HCT116 (cell line): Measurements from ENCODE around the gene RABGAP1. TPM values are rescaled to one million over a fixed set of nuclear protein-coding genes. Genes with fewer than 3 reads are reported as not detected.

Experiments used
- ATAC-seq: fragments of 200-7000 bp; cut with Tn5 transposase; 2 replicates; pipeline ENCODE4 v1.9.1; 2020; ENCODE audit warnings: mild to moderate bottlenecking, moderate library complexity
- BruUV-seq: library from RNA; stranded (reverse); fragments of 400-500 nt; replicated peaks from 2 replicates; lab custom pipeline; 2021; lab: Mats Ljungman, UMichigan
- CTCF ChIA-PET: fragments of 300-600 bp; sonication (Branson Sonifier 250); formaldehyde crosslinking; loops from one replicate; lab custom pipeline; 2021; ENCODE audit warnings: antibody characterized with exemption; lab: Charles Lee
- POLR2A ChIA-PET: fragments of 300-600, 350-600 bp; sonication (Branson Sonifier 250); formaldehyde crosslinking; loops from one replicate; lab custom pipeline; 2021; ENCODE audit warnings: antibody characterized with exemption; lab: Charles Lee
- RAD21 ChIA-PET, 2 experiments: fragments of 300-600 bp; sonication (Branson Sonifier 250); formaldehyde crosslinking; loops; one replicate each; lab custom pipeline; 2023; ENCODE audit warnings: low total read pairs in 2 of 2; ENCODE audit not compliant: uncharacterized antibody in 2 of 2, unreplicated experiment in 2 of 2, low non-redundant PET in 1 of 2; lab: Charles Lee
- DNase-seq: peaks from one replicate; pipeline ENCODE4 v3.0.0-alpha.2; 2010; ENCODE audit warnings: low read depth, low spot score
- H2AFZ ChIP-seq: fragments of 200-600 bp; shearing (Covaris generic), sonication (generic); 2 replicates; pipeline ENCODE4 v1.6.1; 2017; ENCODE audit warnings: low read depth, mixed run types, mixed read lengths, antibody characterized with exemption, low read length; ENCODE audit not compliant: poor library complexity, severe bottlenecking
- H3K27ac ChIP-seq: 2 replicates; pipeline ENCODE4 v1.5.1; 2012; ENCODE audit warnings: low read depth, low read length
- H3K27me3 ChIP-seq: fragments of 200-600 bp; sonication (generic); 2 replicates; pipeline ENCODE4 v1.6.1; 2016; ENCODE audit warnings: mixed run types, low read length, mixed read lengths; ENCODE audit not compliant: insufficient read depth
- H3K36me3 ChIP-seq, 2 experiments: fragments of 200-500 bp in 1 of 2; fragments of 200-600 bp in 1 of 2; sonication (Bioruptor generic) in 1 of 2; sonication (generic) in 1 of 2; 2 replicates each; pipeline versions ENCODE4 v1.5.1 to v1.6.1; 2014 to 2016; ENCODE audit warnings: low read length in 2 of 2, inconsistent platforms in 1 of 2, mixed read lengths in 1 of 2, mixed run types in 1 of 2; ENCODE audit not compliant: insufficient read depth in 2 of 2, control insufficient read depth in 1 of 2
- H3K4me1 ChIP-seq, 2 experiments: fragments of 200-600 bp in 1 of 2; sonication (generic) in 1 of 2; 2 replicates each; pipeline versions ENCODE4 v1.5.1 to v1.6.1; 2012 to 2017; ENCODE audit warnings: low read length in 2 of 2, inconsistent platforms in 1 of 2, mild to moderate bottlenecking in 1 of 2, mixed read lengths in 1 of 2, mixed run types in 1 of 2, moderate library complexity in 1 of 2; ENCODE audit not compliant: insufficient read depth in 2 of 2, control insufficient read depth in 1 of 2
- H3K4me2 ChIP-seq: fragments of 200-600 bp; sonication (generic); 2 replicates; pipeline ENCODE4 v1.6.1; 2017; ENCODE audit warnings: mixed run types, low read length, mixed read lengths
- H3K4me3 ChIP-seq, 2 experiments: fragments of 200-600 bp in 1 of 2; sonication (generic) in 1 of 2; replicated peaks in 1 of 2; 2 replicates each; pipeline ENCODE4 v1.5.1; 2011 to 2016; ENCODE audit warnings: low read length in 2 of 2, control low read depth in 1 of 2, low read depth in 1 of 2, mild to moderate bottlenecking in 1 of 2, mixed read lengths in 1 of 2, mixed run types in 1 of 2
- H3K79me2 ChIP-seq: fragments of 200-600 bp; sonication (generic); 2 replicates; pipeline ENCODE4 v1.6.1; 2017; ENCODE audit warnings: mild to moderate bottlenecking, mixed run types, low read length, moderate library complexity, mixed read lengths; ENCODE audit not compliant: insufficient read depth
- H3K9ac ChIP-seq: fragments of 200-600 bp; sonication (generic); 2 replicates; pipeline ENCODE4 v1.6.1; 2016; ENCODE audit warnings: low read length, mixed read lengths
- H3K9me2 ChIP-seq: fragments of 200-600 bp; sonication (generic), shearing (Covaris generic); 2 replicates; pipeline ENCODE4 v1.6.1; 2017; ENCODE audit warnings: mixed run types, mild to moderate bottlenecking, moderate library complexity; ENCODE audit not compliant: insufficient read depth
- H3K9me3 ChIP-seq, 2 experiments: fragments of 200-500 bp in 1 of 2; fragments of 200-600 bp in 1 of 2; sonication (Bioruptor generic) in 1 of 2; sonication (generic) in 1 of 2; 2 replicates each; pipeline ENCODE4 v1.6.1; 2014 to 2017; ENCODE audit warnings: low read length in 2 of 2, mixed read lengths in 2 of 2, inconsistent platforms in 1 of 2, low read depth in 1 of 2, mild to moderate bottlenecking in 1 of 2, mixed run types in 1 of 2, moderate library complexity in 1 of 2; ENCODE audit not compliant: control insufficient read depth in 1 of 2, insufficient read depth in 1 of 2
- H4K20me1 ChIP-seq: fragments of 200-600 bp; sonication (generic), shearing (Covaris generic); 2 replicates; pipeline ENCODE4 v1.6.1; 2017; ENCODE audit warnings: mixed run types, mild to moderate bottlenecking, moderate library complexity; ENCODE audit not compliant: insufficient read depth
- ATF3 ChIP-seq: IDR thresholded peaks from 2 replicates; pipeline ENCODE4 v1.6.1; 2012
- CTCF ChIP-seq, 3 experiments: fragments of 200-600 bp in 1 of 3; sonication (generic) in 1 of 3; IDR thresholded peaks in 2 of 3; conservative IDR thresholded peaks in 1 of 3; 2 replicates each; pipeline ENCODE4 v1.5.1; 2012 to 2017; ENCODE audit warnings: low read depth in 2 of 3, low read length in 2 of 3, antibody characterized with exemption in 1 of 3, borderline replicate concordance in 1 of 3, control low read depth in 1 of 3, mild to moderate bottlenecking in 1 of 3, mixed read lengths in 1 of 3, mixed run types in 1 of 3, moderate library complexity in 1 of 3; ENCODE audit not compliant: insufficient read depth in 1 of 3
- EGR1 ChIP-seq: IDR thresholded peaks from 2 replicates; pipeline ENCODE4 v1.6.1; 2012; ENCODE audit warnings: low read depth
- ELF1 ChIP-seq: IDR thresholded peaks from 2 replicates; pipeline ENCODE4 v1.6.1; 2012; ENCODE audit warnings: low read depth, borderline replicate concordance
- FOSL1 ChIP-seq: IDR thresholded peaks from 2 replicates; pipeline ENCODE4 v1.6.1; 2012; ENCODE audit warnings: low read depth
- POLR2A ChIP-seq: IDR thresholded peaks from 2 replicates; pipeline ENCODE4 v1.7.0; 2011; ENCODE audit warnings: borderline replicate concordance; ENCODE audit not compliant: insufficient read depth, insufficient read length; ENCODE audit errors: extremely low read depth
- REST ChIP-seq: IDR thresholded peaks from 2 replicates; pipeline ENCODE4 v1.6.1; 2012; ENCODE audit warnings: low read depth
- SIN3A ChIP-seq: IDR thresholded peaks from 2 replicates; pipeline ENCODE4 v1.6.1; 2012; ENCODE audit warnings: low read depth
- SP1 ChIP-seq: IDR thresholded peaks from 2 replicates; pipeline ENCODE4 v1.6.1; 2012; ENCODE audit warnings: low read depth
- SRF ChIP-seq: IDR thresholded peaks from 2 replicates; pipeline ENCODE4 v1.6.1; 2012; ENCODE audit warnings: low read depth
- YY1 ChIP-seq: IDR thresholded peaks from 2 replicates; pipeline ENCODE4 v1.6.1; 2011; ENCODE audit warnings: low read length, low read depth, moderate library complexity, mild to moderate bottlenecking; ENCODE audit not compliant: insufficient replicate concordance; ENCODE audit errors: extremely low read depth
- ZFX ChIP-seq: fragments of 450-650 bp; IDR thresholded peaks from 2 replicates; pipeline ENCODE4 v1.6.1; 2017
- ZNF274 ChIP-seq: fragments of 200-500 bp; sonication (Bioruptor generic); IDR thresholded peaks from 2 replicates; pipeline ENCODE4 v1.6.1; 2014; ENCODE audit warnings: mild to moderate bottlenecking, low read depth, low read length, inconsistent platforms
- intact Hi-C: fragments of 100-400 bp; cut with micrococcal nuclease; formaldehyde crosslinking; loops from 2 replicates; pipeline ENCODE4 v1.10.0; 2022
- total RNA-seq: library from RNA; stranded (reverse); gene quantifications from one replicate; pipeline ENCODE4 v1.2.1, GENCODE V29; 2021; ENCODE audit not compliant: unreplicated experiment

Gene RABGAP1
- total RNA-seq, 1 experiment from 2014 or later = 29.7 TPM

- no peak overlapping the region for H3K9ac ChIP-seq
- no peaks in the 10 kb centered on the region for H4K20me1 ChIP-seq
- CTCF ChIA-PET = no interaction called here
- no peak overlapping the region for H2AFZ ChIP-seq
- RAD21 ChIA-PET = no interaction called here
- no peak overlapping the region for H3K27ac ChIP-seq
- peaks cover under 1 to 8% of the 10 kb centered on the region in 2 experiments; a peak in 2 of 4 replicates for H3K36me3 ChIP-seq
- intact Hi-C loops = no loop called here
- POLR2A ChIA-PET = no interaction called here
- DNase-seq = no peak
- H3K4me3 ChIP-seq = no peak overlapping the region
- TF ChIP-seq REST (no peak), SRF (no peak), CTCF (IDR thresholded peaks at IDR 0.05 in 2 of 3, conservative IDR thresholded peaks at IDR 0.05 in 1 of 3; ENCODE audit: borderline replicate concordance in 1 of 3, insufficient read depth in 1 of 3, low read depth in 2 of 3, low read length in 2 of 3) (no peak), SP1 (no peak), SIN3A (no peak), POLR2A (no peak), ZFX (no peak), ZNF274 (no peak), FOSL1 (no peak), YY1 (no peak), EGR1 (no peak), ELF1 (no peak), ATF3 (no peak)
- no peaks in the 10 kb centered on the region for H3K4me1 ChIP-seq
- no peaks in the 10 kb centered on the region for H3K9me2 ChIP-seq
- H3K79me2 ChIP-seq = no peaks in the 10 kb centered on the region
- no peaks in the 10 kb centered on the region for H3K9me3 ChIP-seq
- no TSS peak for BruUV-seq
- no peak overlapping the region for H3K4me2 ChIP-seq
- no peak for ATAC-seq
- no peaks in the 10 kb centered on the region for H3K27me3 ChIP-seq
These were observed 146.6 kb downstream of the RABGAP1 start for GRCh38 chr9:123087359-123087888.
